NT2/D1 (cell line): Measurements from ENCODE around the gene PHLPP1.

Experiments used
- DNase-seq: peaks from one replicate; pipeline ENCODE4 v3.0.0-alpha.2; 2011; ENCODE audit warnings: low read depth, low spot score
- H3K27me3 ChIP-seq: 2 replicates; pipeline ENCODE4 v1.6.0; 2011; ENCODE audit warnings: mild to moderate bottlenecking; ENCODE audit not compliant: insufficient read length, insufficient read depth
- H3K36me3 ChIP-seq: 2 replicates; pipeline ENCODE4 v1.6.1; 2011; ENCODE audit warnings: mild to moderate bottlenecking, low read length, mixed read lengths; ENCODE audit not compliant: insufficient read depth, insufficient read length
- H3K4me1 ChIP-seq: 2 replicates; pipeline ENCODE4 v1.5.1; 2011; ENCODE audit not compliant: insufficient read depth, insufficient read length
- H3K4me3 ChIP-seq: 2 replicates; pipeline ENCODE4 v1.5.1; 2011; ENCODE audit warnings: low read depth; ENCODE audit not compliant: insufficient read length
- H3K9ac ChIP-seq: 2 replicates; pipeline ENCODE4 v1.6.0; 2011; ENCODE audit warnings: low read depth; ENCODE audit not compliant: insufficient read length
- H3K9me3 ChIP-seq: 2 replicates; pipeline ENCODE4 v1.5.1; 2011; ENCODE audit warnings: mild to moderate bottlenecking, low read length; ENCODE audit not compliant: insufficient read depth
- SUZ12 ChIP-seq: IDR thresholded peaks from 2 replicates; pipeline ENCODE4 v1.6.1; 2011; ENCODE audit not compliant: insufficient read length, insufficient read depth; ENCODE audit errors: extremely low read depth
- YY1 ChIP-seq: IDR thresholded peaks from 2 replicates; pipeline ENCODE4 v1.6.1; 2011; ENCODE audit not compliant: insufficient read length, insufficient read depth
- ZNF274 ChIP-seq: IDR thresholded peaks from 2 replicates; pipeline ENCODE4 v1.6.1; 2011; ENCODE audit warnings: mild to moderate bottlenecking, low read depth, low read length

The PHLPP1 gene

DNA sequence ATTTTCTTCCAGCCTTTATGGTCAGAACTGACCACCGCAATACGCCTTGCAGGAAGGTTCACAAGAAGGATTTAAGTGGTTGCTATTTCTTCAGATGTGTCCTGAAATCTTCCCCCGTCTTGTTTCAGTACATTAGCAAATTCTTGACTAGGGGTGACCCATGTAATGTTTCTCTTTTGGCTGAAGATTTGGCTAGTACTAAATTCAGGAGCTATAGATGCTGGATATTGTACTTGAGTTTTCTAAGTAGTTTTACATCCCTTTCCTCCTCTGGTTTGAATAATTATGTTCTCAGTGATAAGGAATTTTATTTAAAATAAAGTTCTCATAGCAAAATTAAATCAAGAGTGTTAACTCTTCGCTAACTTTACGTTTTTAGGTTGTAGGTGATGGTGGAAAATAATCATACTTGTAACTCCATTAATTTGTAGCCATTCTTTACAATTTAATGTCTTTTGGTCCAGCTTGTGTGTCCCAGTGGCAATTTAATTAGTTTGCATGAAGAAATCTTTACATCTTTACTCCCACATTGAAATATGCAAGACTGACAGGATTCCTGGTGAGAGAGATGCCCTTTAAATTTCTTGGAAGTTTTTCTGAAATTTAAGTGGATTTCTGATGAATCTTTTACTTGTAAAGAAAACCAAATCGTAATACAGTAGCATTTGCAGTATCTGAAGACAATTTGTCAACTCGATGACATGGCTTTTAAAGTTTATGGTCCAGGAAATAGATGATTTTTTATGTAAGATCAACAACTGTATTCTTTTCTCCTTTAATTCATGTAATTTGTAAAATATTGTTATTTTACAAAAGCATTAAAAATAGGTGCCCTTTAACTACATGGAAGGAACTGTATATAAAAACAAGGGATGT is 2.8 kb downstream of the PHLPP1 start:
- no peaks in the 10 kb centered on the region for H3K9me3 ChIP-seq
- H3K36me3 ChIP-seq = no peaks in the 10 kb centered on the region
- DNase-seq = no peak
- no peaks in the 10 kb centered on the region for H3K27me3 ChIP-seq
- TF ChIP-seq ZNF274 (no peak), YY1 (no peak), SUZ12 (no peak)
- H3K9ac ChIP-seq = peak overlapping the region; percentile 51
- H3K4me1 ChIP-seq = no peaks in the 10 kb centered on the region
- peak overlapping the region; percentile 74 for H3K4me3 ChIP-seq

DNA sequence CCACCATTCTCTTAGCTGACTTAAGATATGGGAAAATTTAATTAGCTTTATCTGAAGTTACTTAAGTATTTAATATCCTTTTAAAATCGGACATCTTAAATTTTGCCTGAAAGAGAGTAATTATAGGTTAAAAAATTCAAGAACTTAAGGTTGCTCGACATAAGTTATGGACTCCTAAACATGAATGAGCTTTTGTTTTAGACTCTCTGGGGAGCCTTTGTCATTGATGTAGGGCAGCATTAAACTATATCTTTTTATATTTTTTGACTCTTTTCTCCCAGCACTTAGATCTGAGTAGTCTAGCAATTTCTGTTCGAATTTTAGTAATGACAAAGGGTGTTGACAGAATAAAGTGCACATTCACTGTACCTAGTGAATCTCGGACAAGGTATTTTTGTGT is 4.7 kb downstream of the PHLPP1 start:
- Histone ChIP-seq H3K9me3 (no peaks in the 10 kb centered on the region), H3K4me3 (no peak overlapping the region), H3K9ac (no peak overlapping the region), H3K27me3 (no peaks in the 10 kb centered on the region), H3K4me1 (no peaks in the 10 kb centered on the region), H3K36me3 (no peaks in the 10 kb centered on the region)
- no peak for DNase-seq
- no peak for TF ChIP-seq SUZ12
- no peak for TF ChIP-seq ZNF274
- no peak for TF ChIP-seq YY1

DNA sequence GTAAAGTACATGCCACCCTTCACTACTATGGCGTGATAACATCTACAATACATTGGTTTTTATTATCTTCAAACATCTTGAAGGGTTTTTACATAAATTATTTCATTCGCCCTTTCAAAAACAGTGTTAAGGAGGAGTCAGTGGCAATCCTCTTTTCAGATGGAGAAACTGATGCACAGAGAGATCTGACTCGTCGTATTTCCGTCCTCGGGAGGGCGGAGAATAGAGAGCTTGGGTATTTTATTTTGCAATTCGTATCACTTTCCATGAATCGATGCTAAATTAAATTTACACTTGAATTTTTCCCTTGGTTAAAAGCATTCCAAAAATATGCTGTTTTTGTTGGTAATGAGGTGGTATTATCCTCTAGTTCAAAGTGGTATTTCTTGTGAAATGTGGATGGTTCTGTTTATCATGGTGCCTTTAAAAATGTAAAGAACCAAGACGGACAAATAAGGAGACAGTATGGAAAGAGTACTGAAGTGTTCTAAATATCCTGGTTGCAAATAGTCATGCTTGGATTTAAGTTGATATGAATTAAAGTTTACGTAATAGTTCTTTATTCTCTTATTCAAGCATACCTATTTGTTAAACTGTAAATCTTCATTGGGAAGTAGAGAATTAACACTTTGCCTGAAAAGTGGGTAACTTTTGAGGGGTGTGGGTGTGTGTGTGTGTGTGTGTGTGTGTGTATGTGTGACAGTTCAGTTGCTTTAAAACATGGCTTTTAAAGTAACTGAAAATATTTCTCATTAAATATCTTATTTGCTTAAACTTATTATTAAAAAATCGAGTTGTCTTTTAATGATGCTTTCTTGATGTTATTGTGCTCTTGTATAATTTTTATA is 5.6 kb downstream of the PHLPP1 start:
- H3K36me3 ChIP-seq = no peaks in the 10 kb centered on the region
- H3K27me3 ChIP-seq = no peaks in the 10 kb centered on the region
- H3K9me3 ChIP-seq = no peaks in the 10 kb centered on the region
- DNase-seq = no peak
- no peak overlapping the region for H3K4me3 ChIP-seq
- no peaks in the 10 kb centered on the region for H3K4me1 ChIP-seq
- H3K9ac ChIP-seq = no peak overlapping the region
- TF ChIP-seq SUZ12 = no peak
- no peak for TF ChIP-seq ZNF274
- TF ChIP-seq YY1 = no peak

DNA sequence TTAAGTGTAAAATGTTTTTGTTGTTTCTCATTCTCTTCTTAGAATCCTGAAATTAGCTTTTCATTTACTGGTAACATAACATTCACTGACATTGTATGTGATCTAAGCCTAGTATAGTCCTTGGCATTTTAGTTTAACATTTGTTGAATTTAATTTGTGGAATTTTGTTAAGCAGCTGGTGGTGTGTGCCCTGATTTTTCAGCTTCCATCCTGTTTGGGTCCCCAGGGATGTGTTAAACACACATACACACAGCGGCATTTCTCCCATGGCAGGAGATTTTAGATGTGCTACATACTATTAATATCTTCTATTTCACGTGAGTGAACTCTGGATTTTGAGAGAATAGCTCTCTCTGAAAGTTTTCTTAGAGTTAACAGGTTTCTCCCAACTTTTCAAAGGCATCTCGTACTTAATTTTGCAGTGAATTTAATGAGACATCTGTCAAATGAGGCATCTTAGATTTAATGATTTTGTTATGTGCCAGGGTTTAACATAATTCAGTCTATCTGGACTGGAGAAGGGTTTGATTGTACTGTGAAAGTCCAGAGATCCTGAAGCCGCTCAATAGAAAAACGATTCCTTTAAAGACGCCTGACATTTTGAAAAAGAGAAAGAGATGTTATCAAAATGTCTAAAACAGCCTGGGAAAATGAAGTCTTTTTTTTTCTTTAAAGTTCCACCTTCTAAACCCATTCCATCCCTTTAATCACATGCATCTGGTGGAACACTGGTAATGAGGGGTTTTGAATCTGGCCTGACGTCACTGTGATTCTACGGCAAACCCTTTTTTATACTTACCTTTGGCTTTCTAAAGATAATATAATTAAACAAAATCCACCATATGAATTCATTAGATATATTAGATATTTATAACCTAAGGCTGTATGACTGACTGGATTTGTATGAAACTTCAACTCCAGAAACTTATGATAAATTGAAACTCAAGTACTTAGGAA is 6.8 kb downstream of the PHLPP1 start:
- Histone ChIP-seq H3K9me3 (no peaks in the 10 kb centered on the region), H3K4me3 (no peak overlapping the region), H3K27me3 (no peaks in the 10 kb centered on the region), H3K4me1 (no peaks in the 10 kb centered on the region), H3K9ac (no peak overlapping the region), H3K36me3 (no peaks in the 10 kb centered on the region)
- TF ChIP-seq SUZ12 = no peak
- no peak for TF ChIP-seq YY1
- no peak for TF ChIP-seq ZNF274
- DNase-seq = no peak

DNA sequence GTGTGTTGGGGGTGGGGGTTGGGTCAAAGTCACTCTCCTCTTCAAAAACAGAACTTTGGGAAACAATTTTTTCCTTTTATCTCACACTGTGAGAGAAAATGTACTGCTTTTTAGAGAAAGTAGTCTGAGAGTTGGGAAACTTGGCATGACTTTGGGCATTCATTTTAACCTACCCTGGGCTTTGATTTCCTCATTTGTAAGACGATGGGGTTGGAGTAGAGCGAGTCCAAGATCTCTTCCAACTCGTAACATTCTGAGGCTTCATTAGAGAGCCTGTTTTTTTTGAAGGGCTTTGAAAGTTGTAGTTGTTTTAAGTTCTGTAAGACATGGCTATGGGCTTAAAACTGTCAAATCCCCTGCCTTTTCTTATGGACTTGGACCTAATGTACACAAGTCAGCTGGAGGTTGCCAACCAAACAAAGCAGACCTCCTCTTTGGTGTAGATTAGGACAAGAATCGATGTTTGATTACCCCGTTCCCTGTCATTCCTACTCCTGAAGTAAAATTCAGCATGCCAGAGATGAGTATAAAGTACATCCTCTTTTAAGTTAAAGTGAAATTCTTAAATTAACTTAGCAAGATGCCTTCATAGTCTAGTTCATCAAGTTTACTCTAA is 8.4 kb downstream of the PHLPP1 start:
- H3K27me3 ChIP-seq = no peaks in the 10 kb centered on the region
- TF ChIP-seq SUZ12 (no peak), YY1 (no peak), ZNF274 (no peak)
- DNase-seq = no peak
- no peaks in the 10 kb centered on the region for H3K36me3 ChIP-seq
- no peaks in the 10 kb centered on the region for H3K9me3 ChIP-seq
- no peak overlapping the region for H3K9ac ChIP-seq
- no peak overlapping the region for H3K4me3 ChIP-seq
- H3K4me1 ChIP-seq = no peaks in the 10 kb centered on the region

DNA sequence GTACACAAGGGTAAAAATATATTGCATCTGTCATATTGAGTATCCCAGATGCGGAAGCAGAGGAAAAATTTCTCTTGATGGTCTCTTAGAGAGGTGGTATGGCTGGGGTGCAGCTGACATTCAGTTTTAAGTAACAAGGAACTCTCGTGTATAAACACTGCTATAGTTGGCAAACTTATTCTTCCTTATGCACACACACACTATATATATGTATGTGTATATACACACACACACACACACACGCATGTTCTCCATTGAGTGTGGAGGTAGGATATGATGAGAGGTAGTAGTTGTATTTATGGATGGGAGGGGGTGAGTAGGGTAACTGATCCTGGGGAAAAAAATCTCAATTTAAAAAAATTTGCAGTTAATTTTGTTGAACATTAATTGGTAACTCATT is 10.6 kb downstream of the PHLPP1 start:
- Histone ChIP-seq H3K9ac (no peak overlapping the region), H3K36me3 (no peaks in the 10 kb centered on the region), H3K4me3 (no peak overlapping the region), H3K4me1 (no peaks in the 10 kb centered on the region), H3K9me3 (no peaks in the 10 kb centered on the region), H3K27me3 (no peaks in the 10 kb centered on the region)
- DNase-seq = no peak
- no peak for TF ChIP-seq YY1
- TF ChIP-seq SUZ12 = no peak
- no peak for TF ChIP-seq ZNF274
